ENCODE results near the gene RPL13. TPM values are rescaled to one million over a fixed set of nuclear protein-coding genes. Genes with fewer than 3 reads are reported as not detected.

Gene RPL13
- polyA plus RNA-seq, 3 donors, result 1,251 to 2,437 (median 1,329) TPM

DNA sequence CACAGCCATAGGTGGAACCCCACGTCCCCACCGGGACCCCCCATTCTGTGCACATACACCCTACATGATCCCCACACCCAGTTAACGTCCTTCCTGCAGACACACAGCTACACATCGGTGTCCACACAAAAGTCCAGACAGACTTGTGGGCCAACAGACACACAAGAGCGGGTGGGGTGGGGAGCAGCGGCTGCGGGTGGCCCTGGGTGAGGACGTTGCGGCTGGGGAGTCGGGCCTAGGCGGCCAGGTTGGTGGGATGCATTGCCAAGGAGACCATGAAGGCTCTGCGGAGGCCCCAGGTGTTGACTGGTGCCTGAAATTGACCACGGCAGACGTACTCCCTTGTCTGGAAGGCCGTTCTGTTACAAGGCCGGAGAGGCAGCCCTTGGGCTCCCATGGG is 44.3 kb downstream of the RPL13 start:
- Histone ChIP-seq H3K27ac (ENCODE audit: low read depth in 1 of 2, low read length in 2 of 2) (no peak overlapping the region), H3K36me3 (replicated peaks in 1 of 2; ENCODE audit: control insufficient read depth in 1 of 2, insufficient read depth in 2 of 2, low read length in 2 of 2) (no peaks in the 10 kb centered on the region), H3K4me3 (replicated peaks in 1 of 3; ENCODE audit: low read depth in 2 of 3, low read length in 3 of 3) (no peak overlapping the region), H3K79me2 (ENCODE audit: insufficient read depth, low read length) (no peaks in the 10 kb centered on the region), H3K9ac (ENCODE audit: insufficient read depth, low read length, poor library complexity, severe bottlenecking) (no peak overlapping the region), H3K4me2 (replicated peaks; ENCODE audit: extremely low read depth, low read length, poor library complexity, severe bottlenecking) (no peak overlapping the region), H4K20me1 (ENCODE audit: insufficient read depth, low read length) (no peaks in the 10 kb centered on the region), H3K27me3 (ENCODE audit: control insufficient read depth in 2 of 2, insufficient read depth in 2 of 2, low read length in 2 of 2) (no peaks in the 10 kb centered on the region), H3K9me3 (replicated peaks in 1 of 2; ENCODE audit: control insufficient read depth in 1 of 2, insufficient read depth in 1 of 2, low read length in 2 of 2) (no peaks in the 10 kb centered on the region), H2AFZ (ENCODE audit: insufficient read depth, low read depth, low read length, poor library complexity, severe bottlenecking) (no peak overlapping the region), H3K4me1 (ENCODE audit: control insufficient read depth in 1 of 2, insufficient read depth in 2 of 2, low read length in 2 of 2) (peaks cover 0 to 8% of the 10 kb centered on the region in 2 donors)
- Mint-ChIP-seq H3K36me3 (no peaks in the 10 kb centered on the region), H3K4me1 (peaks cover 7% of the 10 kb centered on the region), H3K4me3 (no peak overlapping the region), H3K9me3 (peaks cover 0 to 3% (median 0%) of the 10 kb centered on the region in 7 donors), H3K27ac (no peak overlapping the region), H3K27me3 (ENCODE audit: low read depth in 3 of 3) (peaks cover 2 to 23% (median 4%) of the 10 kb centered on the region in 3 donors)
- intact Hi-C loops (cut with micrococcal nuclease), result no loop called here
- TF ChIP-seq, protein P1, sequence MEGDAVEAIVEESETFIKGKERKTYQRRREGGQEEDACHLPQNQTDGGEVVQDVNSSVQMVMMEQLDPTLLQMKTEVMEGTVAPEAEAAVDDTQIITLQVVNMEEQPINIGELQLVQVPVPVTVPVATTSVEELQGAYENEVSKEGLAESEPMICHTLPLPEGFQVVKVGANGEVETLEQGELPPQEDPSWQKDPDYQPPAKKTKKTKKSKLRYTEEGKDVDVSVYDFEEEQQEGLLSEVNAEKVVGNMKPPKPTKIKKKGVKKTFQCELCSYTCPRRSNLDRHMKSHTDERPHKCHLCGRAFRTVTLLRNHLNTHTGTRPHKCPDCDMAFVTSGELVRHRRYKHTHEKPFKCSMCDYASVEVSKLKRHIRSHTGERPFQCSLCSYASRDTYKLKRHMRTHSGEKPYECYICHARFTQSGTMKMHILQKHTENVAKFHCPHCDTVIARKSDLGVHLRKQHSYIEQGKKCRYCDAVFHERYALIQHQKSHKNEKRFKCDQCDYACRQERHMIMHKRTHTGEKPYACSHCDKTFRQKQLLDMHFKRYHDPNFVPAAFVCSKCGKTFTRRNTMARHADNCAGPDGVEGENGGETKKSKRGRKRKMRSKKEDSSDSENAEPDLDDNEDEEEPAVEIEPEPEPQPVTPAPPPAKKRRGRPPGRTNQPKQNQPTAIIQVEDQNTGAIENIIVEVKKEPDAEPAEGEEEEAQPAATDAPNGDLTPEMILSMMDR (IDR thresholded peaks at IDR 0.05), result no peak
- 95% methylated on average over 16 of the region's 16 CpGs for WGBS (ENCODE audit: insufficient coverage)
- no peak for DNase-seq

DNA sequence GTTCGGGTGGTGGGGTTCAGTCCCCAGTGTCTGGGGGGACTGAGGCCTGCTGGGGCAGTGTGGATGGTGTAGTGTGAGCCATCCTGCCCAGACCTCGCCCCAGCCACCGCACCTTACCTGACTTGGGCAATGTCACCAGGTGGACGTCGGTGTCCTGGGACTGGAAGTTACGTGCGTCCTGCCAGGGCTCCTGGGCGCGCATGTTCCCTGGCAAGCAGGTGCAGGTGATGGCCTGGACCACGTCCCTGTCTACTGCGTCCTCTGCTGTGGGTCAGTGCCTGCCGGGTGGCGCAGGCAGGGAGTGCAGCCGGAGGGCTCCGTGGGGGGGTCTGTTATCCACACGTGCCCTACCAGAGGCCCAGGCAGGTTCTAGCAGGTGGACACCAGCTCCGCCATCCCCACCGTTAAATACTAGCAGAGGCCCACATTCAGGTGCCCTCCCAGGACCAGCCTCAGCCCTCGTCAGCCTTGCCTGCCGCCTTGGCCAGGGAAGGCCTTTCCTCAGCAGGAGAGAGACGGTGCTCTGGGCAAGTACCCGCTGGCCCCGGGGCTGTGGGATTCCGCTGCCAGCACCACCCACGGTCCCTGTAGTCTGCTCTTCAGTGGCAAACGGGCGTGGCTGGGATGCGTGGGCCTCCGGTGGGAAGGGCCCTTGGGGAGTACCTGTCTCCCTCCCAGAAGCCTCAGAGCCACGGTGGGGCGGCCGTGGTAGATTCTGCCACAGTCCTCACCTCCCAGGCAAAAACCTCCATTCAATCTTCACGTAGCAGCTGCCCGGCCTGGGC is 44.9 kb downstream of the RPL13 start:
- Histone ChIP-seq H3K4me2 (replicated peaks; ENCODE audit: extremely low read depth, low read length, poor library complexity, severe bottlenecking) (no peak overlapping the region), H3K27me3 (ENCODE audit: control insufficient read depth in 2 of 2, insufficient read depth in 2 of 2, low read length in 2 of 2) (no peaks in the 10 kb centered on the region), H3K4me1 (ENCODE audit: control insufficient read depth in 1 of 2, insufficient read depth in 2 of 2, low read length in 2 of 2) (peaks cover 0 to 8% of the 10 kb centered on the region in 2 donors), H2AFZ (ENCODE audit: insufficient read depth, low read depth, low read length, poor library complexity, severe bottlenecking) (no peak overlapping the region), H3K4me3 (replicated peaks in 1 of 3; ENCODE audit: low read depth in 2 of 3, low read length in 3 of 3) (no peak overlapping the region), H3K9ac (ENCODE audit: insufficient read depth, low read length, poor library complexity, severe bottlenecking) (no peak overlapping the region), H3K27ac (ENCODE audit: low read depth in 1 of 2, low read length in 2 of 2) (no peak overlapping the region), H3K9me3 (replicated peaks in 1 of 2; ENCODE audit: control insufficient read depth in 1 of 2, insufficient read depth in 1 of 2, low read length in 2 of 2) (no peaks in the 10 kb centered on the region), H3K79me2 (ENCODE audit: insufficient read depth, low read length) (no peaks in the 10 kb centered on the region), H3K36me3 (replicated peaks in 1 of 2; ENCODE audit: control insufficient read depth in 1 of 2, insufficient read depth in 2 of 2, low read length in 2 of 2) (no peaks in the 10 kb centered on the region), H4K20me1 (ENCODE audit: insufficient read depth, low read length) (no peaks in the 10 kb centered on the region)
- H3K4me1 Mint-ChIP-seq, result peaks cover 7% of the 10 kb centered on the region
- H3K9me3 Mint-ChIP-seq, result peaks cover 0 to 3% (median 0%) of the 10 kb centered on the region in 7 donors
- H3K4me3 Mint-ChIP-seq, result no peak overlapping the region
- intact Hi-C loops (cut with micrococcal nuclease), result no loop called here
- TF ChIP-seq, protein P1 (IDR thresholded peaks at IDR 0.05), result no peak
- H3K36me3 Mint-ChIP-seq, result no peaks in the 10 kb centered on the region
- peaks cover 2 to 23% (median 4%) of the 10 kb centered on the region in 3 donors for H3K27me3 Mint-ChIP-seq (ENCODE audit: low read depth in 3 of 3)
- no peak overlapping the region for H3K27ac Mint-ChIP-seq
- 94% methylated on average over 25 of the region's 34 CpGs for WGBS (ENCODE audit: insufficient coverage)
- no peak for DNase-seq
